ENCODE data around the gene SRXN1.

DNA sequence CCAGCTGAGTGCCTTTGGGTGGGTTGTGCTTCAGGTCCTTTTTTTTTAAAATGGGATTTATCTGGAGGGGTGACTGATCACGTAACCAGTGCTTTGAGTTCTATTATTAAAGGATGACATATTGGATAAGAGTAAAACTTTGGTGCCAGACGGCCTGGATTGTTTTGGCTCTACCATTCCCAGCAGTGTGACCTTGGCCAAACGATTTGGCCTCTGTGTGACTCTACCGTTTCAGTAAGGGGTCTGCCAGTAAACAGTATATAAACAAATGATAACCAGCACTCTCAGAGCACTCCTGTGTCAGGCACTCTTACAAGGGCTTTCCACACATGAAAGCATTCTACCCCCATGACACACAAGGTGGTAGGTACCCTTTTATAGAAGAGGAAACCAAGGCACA lies 13.9 kb upstream of the SRXN1 start:
- TF ChIP-seq, protein P1, sequence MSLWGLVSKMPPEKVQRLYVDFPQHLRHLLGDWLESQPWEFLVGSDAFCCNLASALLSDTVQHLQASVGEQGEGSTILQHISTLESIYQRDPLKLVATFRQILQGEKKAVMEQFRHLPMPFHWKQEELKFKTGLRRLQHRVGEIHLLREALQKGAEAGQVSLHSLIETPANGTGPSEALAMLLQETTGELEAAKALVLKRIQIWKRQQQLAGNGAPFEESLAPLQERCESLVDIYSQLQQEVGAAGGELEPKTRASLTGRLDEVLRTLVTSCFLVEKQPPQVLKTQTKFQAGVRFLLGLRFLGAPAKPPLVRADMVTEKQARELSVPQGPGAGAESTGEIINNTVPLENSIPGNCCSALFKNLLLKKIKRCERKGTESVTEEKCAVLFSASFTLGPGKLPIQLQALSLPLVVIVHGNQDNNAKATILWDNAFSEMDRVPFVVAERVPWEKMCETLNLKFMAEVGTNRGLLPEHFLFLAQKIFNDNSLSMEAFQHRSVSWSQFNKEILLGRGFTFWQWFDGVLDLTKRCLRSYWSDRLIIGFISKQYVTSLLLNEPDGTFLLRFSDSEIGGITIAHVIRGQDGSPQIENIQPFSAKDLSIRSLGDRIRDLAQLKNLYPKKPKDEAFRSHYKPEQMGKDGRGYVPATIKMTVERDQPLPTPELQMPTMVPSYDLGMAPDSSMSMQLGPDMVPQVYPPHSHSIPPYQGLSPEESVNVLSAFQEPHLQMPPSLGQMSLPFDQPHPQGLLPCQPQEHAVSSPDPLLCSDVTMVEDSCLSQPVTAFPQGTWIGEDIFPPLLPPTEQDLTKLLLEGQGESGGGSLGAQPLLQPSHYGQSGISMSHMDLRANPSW (CRISPR knock-in tag; IDR thresholded peaks at IDR 0.05): no peak
- TF ChIP-seq CEBPB (tag; IDR thresholded peaks at IDR 0.05): no peak

Measured in K562 (cell line).